ENCODE results near the gene CCDC102A. TPM values are rescaled to one million over a fixed set of nuclear protein-coding genes. Genes with fewer than 3 reads are reported as not detected.

CCDC102A gene
- total and polyA plus RNA-seq, 10 of the 15 experiments (the other 5 are each of a cell fraction or from before 2014, with no cell fraction given): 0.03 to 5.9 (median 2.4) TPM

- TF ChIP-seq EGR1 (IDR thresholded peaks at IDR 0.05; ENCODE audit: borderline replicate concordance in 1 of 2, low read depth in 2 of 2, low read length in 2 of 2) (no peak), ZNF622 (IDR thresholded peaks at IDR 0.05) (no peak), CHD1 (IDR thresholded peaks at IDR 0.05; ENCODE audit: low read depth, low read length) (no peak)
Observed at GRCh38 chr16:57485091-57485915, 51.1 kb downstream of the CCDC102A start (continued).

GRCh38 chr16:57484515-57485005 is 51.8 kb downstream of the CCDC102A start:
- H3K27ac ChIP-seq (ENCODE audit: control insufficient read depth, insufficient read depth): no peak overlapping the region
- no peak for DNase-seq (ENCODE audit: low read depth, low spot score)
- ChIA-PET SMC1A (ENCODE audit: uncharacterized antibody, unreplicated experiment) (no interaction called here), RAD21 (ENCODE audit: unreplicated experiment) (no interaction called here), CTCF (interaction anchor here (4.1 kb wide), 1 partner anchor 35 kb away, joined by 25 read pairs; no protein-coding TSS in a partner anchor), POLR2A (no interaction called here)
- H3K4me3 ChIP-seq: no peak overlapping the region
- no peak for ATAC-seq
- H3K4me1 ChIP-seq (ENCODE audit: control insufficient read depth, insufficient read depth, low read length): peaks cover 15% of the 10 kb centered on the region
- H3K27me3 ChIP-seq (replicated peaks in 1 of 2; ENCODE audit: control insufficient read depth in 2 of 2, insufficient read depth in 2 of 2, low read length in 1 of 2): peaks cover 0 to 2% of the 10 kb centered on the region in 2 experiments; a peak in 1 of 4 replicates
- no peak overlapping the region for H2AFZ ChIP-seq (ENCODE audit: control insufficient read depth, low read depth, low read length)
- no peaks in the 10 kb centered on the region for H4K20me1 ChIP-seq (ENCODE audit: control insufficient read depth, insufficient read depth)
- BruUV-seq (replicated peaks): no TSS peak
- H3K4me2 ChIP-seq (ENCODE audit: control insufficient read depth, insufficient read depth): no peak overlapping the region
- FAIRE-seq: no peak
- in situ Hi-C loops (cut with MboI) (no loop called here), intact Hi-C loops (cut with micrococcal nuclease; ENCODE audit: unreplicated experiment) (no loop called here)
- 56% methylated on average over 8 of the region's 8 CpGs for WGBS (ENCODE audit: insufficient coverage, insufficient replicate concordance, low lambda C conversion rate, missing lambda C conversion rate)
- H3K9me3 ChIP-seq (replicated peaks; ENCODE audit: control insufficient read depth, insufficient read depth, low read length): no peaks in the 10 kb centered on the region; the same call in 2 of the 3 replicates
- H3K9ac ChIP-seq (ENCODE audit: control insufficient read depth, insufficient read depth, low read length): no peak overlapping the region
- no peaks in the 10 kb centered on the region for H3K79me2 ChIP-seq (ENCODE audit: control insufficient read depth, insufficient read depth, low read length)
- H3K36me3 ChIP-seq (ENCODE audit: control insufficient read depth in 2 of 2, insufficient read depth in 2 of 2, low read length in 1 of 2): no peaks in the 10 kb centered on the region
- TF ChIP-seq TCF12 (IDR thresholded peaks at IDR 0.05; ENCODE audit: low read depth, low read length): no peak
- no peak for TF ChIP-seq IKZF2 (IDR thresholded peaks at IDR 0.05)
- no peak for TF ChIP-seq ZNF687 (IDR thresholded peaks at IDR 0.05)
- TF ChIP-seq PML (IDR thresholded peaks at IDR 0.05; ENCODE audit: low read length): no peak
- TF ChIP-seq DPF2 (IDR thresholded peaks at IDR 0.05): no peak

All from GM12878 (cell line).